DOHH2 (cell line): ENCODE measurements around the gene DACT2.

Experiments used
- EZH2phosphoT487 ChIP-seq: fragments of 200-600 bp; sonication (generic); IDR thresholded peaks from 2 replicates; pipeline ENCODE4 v1.6.1; 2017; ENCODE audit warnings: borderline replicate concordance, mild to moderate bottlenecking, antibody characterized with exemption, low read length, moderate library complexity, mixed read lengths
- TF ChIP-seq, protein P1 (sequence below): fragments of 200-600 bp; sonication (generic); IDR thresholded peaks from one replicate; pipeline ENCODE4 v1.5.1; 2014; ENCODE audit warnings: antibody characterized with exemption, mild to moderate bottlenecking, low read depth, low read length; ENCODE audit not compliant: poor library complexity, severe bottlenecking

- TF ChIP-seq, protein P1, sequence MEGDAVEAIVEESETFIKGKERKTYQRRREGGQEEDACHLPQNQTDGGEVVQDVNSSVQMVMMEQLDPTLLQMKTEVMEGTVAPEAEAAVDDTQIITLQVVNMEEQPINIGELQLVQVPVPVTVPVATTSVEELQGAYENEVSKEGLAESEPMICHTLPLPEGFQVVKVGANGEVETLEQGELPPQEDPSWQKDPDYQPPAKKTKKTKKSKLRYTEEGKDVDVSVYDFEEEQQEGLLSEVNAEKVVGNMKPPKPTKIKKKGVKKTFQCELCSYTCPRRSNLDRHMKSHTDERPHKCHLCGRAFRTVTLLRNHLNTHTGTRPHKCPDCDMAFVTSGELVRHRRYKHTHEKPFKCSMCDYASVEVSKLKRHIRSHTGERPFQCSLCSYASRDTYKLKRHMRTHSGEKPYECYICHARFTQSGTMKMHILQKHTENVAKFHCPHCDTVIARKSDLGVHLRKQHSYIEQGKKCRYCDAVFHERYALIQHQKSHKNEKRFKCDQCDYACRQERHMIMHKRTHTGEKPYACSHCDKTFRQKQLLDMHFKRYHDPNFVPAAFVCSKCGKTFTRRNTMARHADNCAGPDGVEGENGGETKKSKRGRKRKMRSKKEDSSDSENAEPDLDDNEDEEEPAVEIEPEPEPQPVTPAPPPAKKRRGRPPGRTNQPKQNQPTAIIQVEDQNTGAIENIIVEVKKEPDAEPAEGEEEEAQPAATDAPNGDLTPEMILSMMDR, result no peak
- no peak for TF ChIP-seq EZH2phosphoT487
These were observed 35.9 kb downstream of the DACT2 start for GRCh38 chr6:168283686-168284025.
